B cell (primary cell): ENCODE measurements around the gene ADCY7. TPM values are rescaled to one million over a fixed set of nuclear protein-coding genes. Genes with fewer than 3 reads are reported as not detected.

Experiments
- ATAC-seq: fragments of 200-7000 bp; cut with Tn5 transposase; one replicate; pipeline ENCODE4 v1.10.0; 2021; ENCODE audit warnings: low read depth, mild to moderate bottlenecking, moderate number of reproducible peaks, moderate library complexity
- CTCF ChIA-PET: fragments of 350-600 bp; sonication (Branson Sonifier 250); formaldehyde crosslinking; loops from one replicate; lab custom pipeline; 2021; ENCODE audit warnings: antibody characterized with exemption, inconsistent platforms; lab: Charles Lee
- POLR2A ChIA-PET: fragments of 350-600 bp; sonication (Branson Sonifier 250); formaldehyde crosslinking; loops from one replicate; lab custom pipeline; 2021; ENCODE audit warnings: antibody characterized with exemption; lab: Charles Lee
- DNase-seq: peaks from one replicate; pipeline ENCODE4 v3.0.0; 2013
- H2AFZ ChIP-seq: 2 replicates; pipeline ENCODE4 v1.6.1; 2012; ENCODE audit warnings: mild to moderate bottlenecking, low read depth, low read length; ENCODE audit not compliant: insufficient read depth, poor library complexity, severe bottlenecking
- H3K27ac ChIP-seq, 2 donors: 1 replicate in 1 of 2; 2 replicates in 1 of 2; pipeline ENCODE4 v1.5.1; 2012 to 2013; ENCODE audit warnings: low read length in 2 of 2, mild to moderate bottlenecking in 2 of 2, moderate library complexity in 1 of 2
- H3K27me3 ChIP-seq, 4 experiments: fragments of 200-600 bp in 1 of 4; sonication (generic) in 1 of 4; replicated peaks in 1 of 4; 1 replicate in 2 of 4; 2 replicates in 2 of 4; pipeline versions ENCODE4 v1.6.1 to v1.7.0; 2013 to 2016; ENCODE audit warnings: low read length in 3 of 4, mild to moderate bottlenecking in 2 of 4, mixed read lengths in 1 of 4, moderate library complexity in 1 of 4; ENCODE audit not compliant: insufficient read depth in 4 of 4, control insufficient read depth in 3 of 4; ENCODE audit errors: control extremely low read depth in 1 of 4
- H3K36me3 ChIP-seq, 2 experiments: replicated peaks in 1 of 2; 1 replicate in 1 of 2; 2 replicates in 1 of 2; pipeline versions ENCODE4 v1.6.1 to v1.7.1; 2013; ENCODE audit warnings: low read length in 1 of 2; ENCODE audit not compliant: insufficient read depth in 2 of 2, control insufficient read depth in 1 of 2; ENCODE audit errors: control extremely low read depth in 1 of 2, extremely low read depth in 1 of 2
- H3K4me1 ChIP-seq, 2 donors: fragments of 200-600 bp in 1 of 2; sonication (generic) in 1 of 2; 1 replicate in 1 of 2; 2 replicates in 1 of 2; pipeline versions ENCODE4 v1.5.1 to v1.6.1; 2013 to 2017; ENCODE audit warnings: low read length in 2 of 2; ENCODE audit not compliant: control insufficient read depth in 2 of 2, insufficient read depth in 2 of 2
- H3K4me2 ChIP-seq: replicated peaks from 2 replicates; pipeline ENCODE3; 2012; ENCODE audit warnings: mild to moderate bottlenecking, low read depth, low read length; ENCODE audit not compliant: poor library complexity, severe bottlenecking
- H3K4me3 ChIP-seq, 5 experiments: fragments of 200-600 bp in 1 of 5; sonication (generic) in 1 of 5; 1 replicate in 3 of 5; 2 replicates in 2 of 5; pipeline versions ENCODE4 v1.5.1 to v1.7.0; 2011 to 2016; ENCODE audit warnings: low read length in 4 of 5, mild to moderate bottlenecking in 4 of 5, low read depth in 2 of 5, control low read depth in 1 of 5, moderate library complexity in 1 of 5; ENCODE audit not compliant: insufficient read depth in 1 of 5; ENCODE audit errors: control extremely low read depth in 1 of 5, extremely low read depth in 1 of 5
- H3K79me2 ChIP-seq: fragments of 200-600 bp; sonication (generic); one replicate; pipeline ENCODE4 v1.6.0; 2016; ENCODE audit warnings: low read length; ENCODE audit not compliant: control insufficient read depth, insufficient read depth
- H3K9ac ChIP-seq: fragments of 200-600 bp; sonication (generic); 2 replicates; pipeline ENCODE4 v1.6.1; 2017; ENCODE audit warnings: mild to moderate bottlenecking, low read length, moderate library complexity
- H3K9me3 ChIP-seq, 3 donors: one replicate each; pipeline versions ENCODE4 v1.6.1 to v1.7.1; 2013; ENCODE audit warnings: low read length in 2 of 3; ENCODE audit not compliant: control insufficient read depth in 2 of 3, insufficient read depth in 1 of 3; ENCODE audit errors: control extremely low read depth in 1 of 3
- H4K20me1 ChIP-seq: 2 replicates; pipeline ENCODE4 v1.6.0; 2012; ENCODE audit warnings: mild to moderate bottlenecking, low read length; ENCODE audit not compliant: insufficient read depth, control insufficient read depth, poor library complexity, severe bottlenecking
- H3K27ac Mint-ChIP-seq: one replicate; pipeline ENCODE4 v1.8.0; 2021; ENCODE audit warnings: mixed read lengths
- H3K27me3 Mint-ChIP-seq: one replicate; pipeline ENCODE4 v1.8.0; 2021; ENCODE audit warnings: mixed read lengths
- H3K4me1 Mint-ChIP-seq: one replicate; pipeline ENCODE4 v1.8.0; 2021; ENCODE audit warnings: mixed read lengths
- H3K4me3 Mint-ChIP-seq: one replicate; pipeline ENCODE4 v1.8.0; 2021; ENCODE audit warnings: mixed read lengths
- H3K9me3 Mint-ChIP-seq: one replicate; pipeline ENCODE4 v1.8.0; 2022; ENCODE audit warnings: mixed read lengths; ENCODE audit not compliant: insufficient read depth
- EZH2 ChIP-seq: IDR thresholded peaks from 2 replicates; pipeline ENCODE4 v1.6.1; 2012; ENCODE audit warnings: borderline replicate concordance, low read depth, mild to moderate bottlenecking, moderate library complexity, low read length; ENCODE audit not compliant: insufficient read depth, poor library complexity, severe bottlenecking
- WGBS: methylation state at CpG from one replicate; pipeline ENCODE4 v1.1.5; 2013; ENCODE audit warnings: missing lambda C conversion rate; ENCODE audit not compliant: insufficient coverage; 5-methylcytosine and 5-hydroxymethylcytosine counted together
- intact Hi-C: fragments of 100-400 bp; cut with micrococcal nuclease; formaldehyde crosslinking; loops from one replicate; pipeline ENCODE4 v1.10.0; 2022
- polyA plus RNA-seq: library from polyadenylated mRNA; depleted of rRNA; stranded (reverse); fragments of >200 nt; gene quantifications from 2 replicates; pipeline ENCODE4 v1.2.3, GENCODE V29; 2012
- total RNA-seq, 2 donors: library from RNA; stranded (reverse); fragments of 120-200 nt in 1 of 2; gene quantifications; 1 replicate in 1 of 2; 2 replicates in 1 of 2; pipeline versions ENCODE4 v1.2.3 to v1.2.4, GENCODE V29; 2013 to 2022
- TF ChIP-seq, protein P1 (sequence below): fragments of 200-600 bp; IDR thresholded peaks from one replicate; pipeline ENCODE4 v1.8.0; 2022; ENCODE audit warnings: antibody characterized with exemption, mild to moderate bottlenecking

ADCY7 gene
- total and polyA plus RNA-seq, 2 donors (not counting 1 experiment from before 2014, with no cell fraction given): 78.4 to 207 TPM

DNA sequence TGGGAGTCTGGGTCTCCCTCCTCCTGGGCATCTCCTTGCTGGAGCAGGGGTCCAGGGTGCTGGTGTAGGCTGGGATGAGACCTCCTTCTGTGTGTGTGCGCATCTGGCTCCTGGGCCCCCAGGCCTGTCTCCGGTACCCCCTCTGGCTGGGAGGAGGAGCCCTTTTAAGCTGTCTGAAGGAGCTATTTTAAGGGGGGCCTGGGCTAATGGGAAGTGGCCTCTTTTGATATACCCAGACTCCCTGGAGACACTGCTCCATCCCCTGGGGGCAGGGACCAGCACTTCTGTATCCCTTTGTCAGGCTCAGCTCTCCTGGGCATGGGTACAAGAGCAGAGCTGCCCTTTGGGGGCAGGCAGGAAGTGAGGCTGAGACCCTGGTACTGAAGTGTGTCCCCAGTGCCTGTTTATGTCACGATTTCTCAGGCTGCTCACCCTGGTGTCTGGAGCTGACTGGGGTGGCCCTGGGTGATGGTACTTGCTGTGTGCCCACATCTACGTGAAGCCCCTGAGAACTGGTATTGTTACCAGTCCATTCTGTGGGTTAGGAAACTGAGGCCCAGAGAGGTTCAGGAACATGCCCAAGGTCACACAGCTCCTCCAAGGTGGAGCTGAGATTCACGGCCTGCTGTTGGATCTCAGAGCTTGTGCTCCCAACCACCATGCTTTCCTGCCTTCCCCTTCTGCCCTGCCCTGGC is 6.5 kb downstream of the ADCY7 start:
- Histone ChIP-seq H3K4me1 (peaks cover 61 to 71% of the 10 kb centered on the region in 2 donors), H3K4me2 (peak overlapping the region; percentile 90), H3K4me3 (no peak overlapping the region), H3K36me3 (no peaks in the 10 kb centered on the region), H3K9ac (no peak overlapping the region), H3K27ac (peak overlapping the region; percentile 93 to 97), H3K27me3 (no peaks in the 10 kb centered on the region), H2AFZ (no peak overlapping the region), H3K9me3 (no peaks in the 10 kb centered on the region), H3K79me2 (peaks cover 64% of the 10 kb centered on the region), H4K20me1 (no peaks in the 10 kb centered on the region)
- intact Hi-C loops: no loop called here
- ATAC-seq (no peak), DNase-seq (no peak)
- no peaks in the 10 kb centered on the region for H3K27me3 Mint-ChIP-seq
- ChIA-PET POLR2A (interaction anchor here (2.0 to 3.8 kb wide), 3 partner anchors 10 to 26 kb away, joined by 5 to 39 read pairs (median 19); no protein-coding TSS in a partner anchor), CTCF (interaction anchor here (1.8 to 8.8 kb wide), 9 partner anchors 8 to 82 kb away, joined by 4 to 63 read pairs (median 27); partner anchors contain the start of gene ADCY7)
- TF ChIP-seq, protein P1, sequence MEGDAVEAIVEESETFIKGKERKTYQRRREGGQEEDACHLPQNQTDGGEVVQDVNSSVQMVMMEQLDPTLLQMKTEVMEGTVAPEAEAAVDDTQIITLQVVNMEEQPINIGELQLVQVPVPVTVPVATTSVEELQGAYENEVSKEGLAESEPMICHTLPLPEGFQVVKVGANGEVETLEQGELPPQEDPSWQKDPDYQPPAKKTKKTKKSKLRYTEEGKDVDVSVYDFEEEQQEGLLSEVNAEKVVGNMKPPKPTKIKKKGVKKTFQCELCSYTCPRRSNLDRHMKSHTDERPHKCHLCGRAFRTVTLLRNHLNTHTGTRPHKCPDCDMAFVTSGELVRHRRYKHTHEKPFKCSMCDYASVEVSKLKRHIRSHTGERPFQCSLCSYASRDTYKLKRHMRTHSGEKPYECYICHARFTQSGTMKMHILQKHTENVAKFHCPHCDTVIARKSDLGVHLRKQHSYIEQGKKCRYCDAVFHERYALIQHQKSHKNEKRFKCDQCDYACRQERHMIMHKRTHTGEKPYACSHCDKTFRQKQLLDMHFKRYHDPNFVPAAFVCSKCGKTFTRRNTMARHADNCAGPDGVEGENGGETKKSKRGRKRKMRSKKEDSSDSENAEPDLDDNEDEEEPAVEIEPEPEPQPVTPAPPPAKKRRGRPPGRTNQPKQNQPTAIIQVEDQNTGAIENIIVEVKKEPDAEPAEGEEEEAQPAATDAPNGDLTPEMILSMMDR: no peak
- no peak for TF ChIP-seq EZH2
- no peaks in the 10 kb centered on the region for H3K9me3 Mint-ChIP-seq
- H3K27ac Mint-ChIP-seq: peak overlapping the region; percentile 100
- WGBS: 55% methylated on average over 3 of the region's 5 CpGs
- H3K4me1 Mint-ChIP-seq: peaks cover 71% of the 10 kb centered on the region
- peak overlapping the region; percentile 98 for H3K4me3 Mint-ChIP-seq

DNA sequence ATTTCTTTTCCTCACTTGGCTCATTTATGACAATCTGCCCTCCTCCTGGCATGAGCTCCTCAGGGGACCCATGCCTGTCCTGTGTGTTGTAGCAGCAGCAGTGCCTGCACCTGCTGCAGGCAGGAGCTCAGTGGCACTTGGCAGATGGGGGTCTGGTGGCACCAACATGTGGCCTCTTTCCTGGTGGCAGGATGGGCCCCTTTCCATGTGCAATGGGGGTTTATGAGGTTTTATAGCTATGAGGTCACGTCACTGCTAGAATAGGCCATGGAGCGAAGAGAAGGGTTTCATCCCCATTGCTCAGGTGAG is 7.0 kb downstream of the ADCY7 start:
- no peaks in the 10 kb centered on the region for H3K27me3 ChIP-seq
- H2AFZ ChIP-seq: peak overlapping the region; percentile 64
- peaks cover 61 to 71% of the 10 kb centered on the region in 2 donors for H3K4me1 ChIP-seq
- POLR2A ChIA-PET: interaction anchor here (1.0 to 3.8 kb wide), 8 partner anchors 7 to 408 kb away, joined by 3 to 39 read pairs (median 6); partner anchors contain the start of genes ADCY7 and SNX20
- H3K4me2 ChIP-seq: peak overlapping the region; percentile 90
- peaks cover 3% of the 10 kb centered on the region for H3K9me3 Mint-ChIP-seq
- TF ChIP-seq, protein P1: no peak
- TF ChIP-seq EZH2: no peak
- peak overlapping the region; percentile 100 for H3K27ac Mint-ChIP-seq
- no peaks in the 10 kb centered on the region for H3K36me3 ChIP-seq
- intact Hi-C loops: no loop called here
- peak overlapping the region; percentile 98 for H3K4me3 Mint-ChIP-seq
- no peaks in the 10 kb centered on the region for H4K20me1 ChIP-seq
- peaks cover 67% of the 10 kb centered on the region for H3K79me2 ChIP-seq
- peak overlapping the region; percentile 87 for H3K9ac ChIP-seq
- DNase-seq (no peak), ATAC-seq (no peak)
- H3K4me1 Mint-ChIP-seq: peaks cover 72% of the 10 kb centered on the region
- 71% methylated on average over 2 of the region's 2 CpGs for WGBS
- peak overlapping the region; percentile 93 to 97 for H3K27ac ChIP-seq
- H3K9me3 ChIP-seq: no peaks in the 10 kb centered on the region
- CTCF ChIA-PET: interaction anchor here (0.8 to 8.8 kb wide), 10 partner anchors 9 to 392 kb away, joined by 3 to 63 read pairs (median 21); partner anchors contain the start of gene ADCY7
- H3K4me3 ChIP-seq: peak overlapping the region in 2 of 5 experiments; percentile 73 to 84
- no peaks in the 10 kb centered on the region for H3K27me3 Mint-ChIP-seq
